GM12873 (cell line): ENCODE results near the gene SEPTIN10.

Source experiments
- CTCF ChIP-seq: IDR thresholded peaks from 2 replicates; pipeline ENCODE4 v1.5.1; 2012; ENCODE audit warnings: low read depth, mild to moderate bottlenecking, moderate library complexity, low read length, control low read depth; ENCODE audit not compliant: insufficient read depth; ENCODE audit errors: missing control alignments

The SEPTIN10 gene

GRCh38 chr2:109503191-109503590 lies 110.6 kb downstream of the SEPTIN10 start:
- TF ChIP-seq CTCF: no peak

- no peak for TF ChIP-seq CTCF
Observed at GRCh38 chr2:109501461-109501860, 112.3 kb downstream of the SEPTIN10 start.

GRCh38 chr2:109500910-109501309 lies 112.9 kb downstream of the SEPTIN10 start:
- no peak for TF ChIP-seq CTCF

GRCh38 chr2:109499566-109499965 lies 114.2 kb downstream of the SEPTIN10 start:
- no peak for TF ChIP-seq CTCF

- no peak for TF ChIP-seq CTCF
Observed at GRCh38 chr2:109498906-109499305, 114.9 kb downstream of the SEPTIN10 start.

- no peak for TF ChIP-seq CTCF
Observed at GRCh38 chr2:109497911-109498870, 115.6 kb downstream of the SEPTIN10 start.

GRCh38 chr2:109497463-109497862 lies 116.3 kb downstream of the SEPTIN10 start:
- no peak for TF ChIP-seq CTCF
